GM18499 (cell line): ENCODE data around the gene MAP4K4.

Experiments used
- ATAC-seq: cut with Tn5 transposase; IDR thresholded peaks from one replicate; pipeline ENCODE4 v1.9.1; 2021; ENCODE audit warnings: moderate number of reproducible peaks; ENCODE audit not compliant: insufficient read depth, unreplicated experiment

MAP4K4 gene

GRCh38 chr2:101855776-101856175, 158.3 kb downstream of the MAP4K4 start:
- ATAC-seq = no peak

- no peak for ATAC-seq
Observed at GRCh38 chr2:101858246-101858645, 160.7 kb downstream of the MAP4K4 start.

- ATAC-seq = no peak
Observed at GRCh38 chr2:101858910-101859309, 161.4 kb downstream of the MAP4K4 start.

DNA sequence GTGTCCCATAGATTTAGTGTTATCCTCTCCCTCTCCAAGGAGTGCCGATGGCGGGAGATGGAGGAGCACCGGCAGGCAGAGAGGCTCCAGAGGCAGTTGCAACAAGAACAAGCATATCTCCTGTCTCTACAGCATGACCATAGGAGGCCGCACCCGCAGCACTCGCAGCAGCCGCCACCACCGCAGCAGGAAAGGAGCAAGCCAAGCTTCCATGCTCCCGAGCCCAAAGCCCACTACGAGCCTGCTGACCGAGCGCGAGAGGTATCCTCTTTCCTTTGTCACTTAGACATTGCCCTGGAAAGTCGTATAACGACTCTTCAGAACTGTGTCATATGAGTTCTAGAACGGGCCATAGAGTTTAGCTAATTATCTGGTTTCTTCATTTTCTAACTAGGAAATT, 162.1 kb downstream of the MAP4K4 start:
- no peak for ATAC-seq

GRCh38 chr2:101860157-101860556, 162.7 kb downstream of the MAP4K4 start:
- no peak for ATAC-seq

DNA sequence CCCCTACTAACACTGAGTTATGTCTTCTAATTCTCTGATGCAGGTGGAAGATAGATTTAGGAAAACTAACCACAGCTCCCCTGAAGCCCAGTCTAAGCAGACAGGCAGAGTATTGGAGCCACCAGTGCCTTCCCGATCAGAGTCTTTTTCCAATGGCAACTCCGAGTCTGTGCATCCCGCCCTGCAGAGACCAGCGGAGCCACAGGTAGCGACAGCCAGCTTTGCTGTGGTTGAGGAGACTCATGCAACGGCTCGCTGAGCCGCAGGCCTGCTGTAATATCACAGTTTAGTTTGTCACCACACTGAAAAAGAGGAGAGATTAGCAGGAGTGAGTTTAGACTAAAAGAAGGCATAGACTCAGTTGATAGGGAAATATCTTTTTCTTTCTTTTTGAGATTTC, 163.3 kb downstream of the MAP4K4 start:
- ATAC-seq = no peak

GRCh38 chr2:101861382-101861781, 163.9 kb downstream of the MAP4K4 start:
- ATAC-seq = no peak

DNA sequence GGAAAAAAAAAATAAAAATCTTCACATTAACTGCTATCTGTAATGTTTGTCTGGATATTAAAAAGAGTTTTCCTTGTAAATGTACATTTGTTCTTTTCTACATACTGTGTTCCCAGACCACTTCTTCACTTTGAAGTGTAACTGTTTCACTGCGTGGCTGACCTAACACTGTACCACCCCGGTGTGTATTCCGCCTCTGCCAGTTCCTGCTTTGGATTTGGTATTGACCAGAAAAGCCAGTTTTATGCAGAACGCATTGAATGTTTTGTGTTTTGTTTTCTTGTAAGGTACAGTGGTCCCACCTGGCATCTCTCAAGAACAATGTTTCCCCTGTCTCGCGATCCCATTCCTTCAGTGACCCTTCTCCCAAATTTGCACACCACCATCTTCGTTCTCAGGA, 166.0 kb downstream of the MAP4K4 start:
- ATAC-seq = no peak

GRCh38 chr2:101864426-101864825, 166.9 kb downstream of the MAP4K4 start:
- no peak for ATAC-seq

GRCh38 chr2:101868525-101868924, 171.0 kb downstream of the MAP4K4 start:
- no peak for ATAC-seq

DNA sequence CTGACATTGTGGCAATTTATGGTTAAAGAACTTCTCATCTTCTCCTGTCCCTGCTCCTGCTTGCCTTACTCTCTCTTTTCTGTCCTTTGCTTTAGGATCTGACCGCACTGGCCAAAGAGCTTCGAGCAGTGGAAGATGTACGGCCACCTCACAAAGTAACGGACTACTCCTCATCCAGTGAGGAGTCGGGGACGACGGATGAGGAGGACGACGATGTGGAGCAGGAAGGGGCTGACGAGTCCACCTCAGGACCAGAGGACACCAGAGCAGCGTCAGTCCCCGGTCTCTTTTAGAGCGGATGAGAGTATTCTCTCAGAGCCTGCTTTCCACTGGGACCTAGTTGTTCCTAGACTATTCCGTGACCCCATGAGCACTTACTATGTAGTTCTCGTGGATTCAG, 172.0 kb downstream of the MAP4K4 start:
- ATAC-seq = no peak

- ATAC-seq = no peak
Observed at GRCh38 chr2:101870444-101870843, 172.9 kb downstream of the MAP4K4 start.

DNA sequence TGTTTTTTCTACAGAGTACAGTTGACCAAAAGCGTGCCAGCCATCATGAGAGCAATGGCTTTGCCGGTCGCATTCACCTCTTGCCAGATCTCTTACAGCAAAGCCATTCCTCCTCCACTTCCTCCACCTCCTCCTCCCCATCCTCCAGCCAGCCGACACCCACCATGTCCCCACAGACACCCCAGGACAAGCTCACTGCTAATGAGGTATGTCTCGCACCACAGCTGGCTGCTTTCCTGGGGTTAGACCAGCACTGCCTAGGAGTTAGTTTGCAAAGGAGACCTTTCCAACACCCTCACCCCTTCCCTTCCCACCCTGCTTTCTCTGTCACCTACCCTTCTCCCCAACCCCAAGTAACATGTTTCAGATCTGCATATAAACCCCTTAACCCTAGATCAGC, 174.0 kb downstream of the MAP4K4 start:
- ATAC-seq = no peak

GRCh38 chr2:101872480-101872879, 175.0 kb downstream of the MAP4K4 start:
- ATAC-seq = no peak

DNA sequence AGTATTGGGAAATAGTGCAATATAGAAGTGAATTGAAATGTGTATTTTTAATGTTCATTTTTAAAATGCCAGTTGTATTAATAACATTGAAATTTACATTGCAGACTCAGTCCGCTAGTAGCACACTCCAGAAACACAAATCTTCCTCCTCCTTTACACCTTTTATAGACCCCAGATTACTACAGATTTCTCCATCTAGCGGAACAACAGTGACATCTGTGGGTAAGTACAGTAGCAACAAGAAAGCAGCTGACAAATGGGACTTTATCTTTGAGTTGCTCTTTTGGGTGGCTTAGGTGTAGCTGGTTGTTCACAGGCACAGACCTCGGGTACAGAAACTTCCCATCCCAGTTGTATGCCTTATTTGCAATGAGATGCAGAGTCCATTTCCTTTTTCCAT, 176.0 kb downstream of the MAP4K4 start:
- no peak for ATAC-seq

DNA sequence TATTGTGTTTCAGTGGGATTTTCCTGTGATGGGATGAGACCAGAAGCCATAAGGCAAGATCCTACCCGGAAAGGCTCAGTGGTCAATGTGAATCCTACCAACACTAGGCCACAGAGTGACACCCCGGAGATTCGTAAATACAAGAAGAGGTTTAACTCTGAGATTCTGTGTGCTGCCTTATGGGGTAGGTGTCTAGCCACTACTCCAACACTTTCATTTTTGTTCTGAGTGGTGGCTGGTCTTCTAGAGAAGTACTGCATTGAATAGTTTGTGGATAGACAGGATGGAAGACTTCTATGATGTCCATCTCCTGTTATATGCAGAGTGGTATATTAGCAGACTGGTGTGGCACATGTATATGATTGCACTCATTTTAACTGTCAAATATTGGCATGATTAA, 176.6 kb downstream of the MAP4K4 start:
- ATAC-seq = no peak

DNA sequence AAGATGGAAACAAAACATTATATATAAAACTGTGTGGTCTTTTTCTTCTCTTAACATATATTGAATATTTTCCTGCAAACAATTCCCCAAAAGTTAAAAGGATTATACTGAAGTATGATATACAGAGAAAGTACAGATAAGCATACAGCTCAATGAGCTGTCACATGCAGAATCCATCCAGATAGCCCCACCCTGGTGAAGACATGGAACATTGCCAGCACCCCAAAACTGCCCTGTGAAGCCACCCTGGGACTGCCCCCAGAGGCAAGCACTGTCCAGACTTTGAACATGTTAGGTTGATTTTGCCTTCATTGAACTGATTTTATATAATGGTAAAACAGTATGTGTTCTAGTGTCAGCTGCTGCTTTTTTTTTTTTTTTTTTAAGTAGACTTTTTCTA, 182.0 kb downstream of the MAP4K4 start:
- ATAC-seq = no peak

- no peak for ATAC-seq
Observed at GRCh38 chr2:101881131-101881530, 183.6 kb downstream of the MAP4K4 start.

GRCh38 chr2:101882769-101883307, 185.3 kb downstream of the MAP4K4 start:
- no peak for ATAC-seq

DNA sequence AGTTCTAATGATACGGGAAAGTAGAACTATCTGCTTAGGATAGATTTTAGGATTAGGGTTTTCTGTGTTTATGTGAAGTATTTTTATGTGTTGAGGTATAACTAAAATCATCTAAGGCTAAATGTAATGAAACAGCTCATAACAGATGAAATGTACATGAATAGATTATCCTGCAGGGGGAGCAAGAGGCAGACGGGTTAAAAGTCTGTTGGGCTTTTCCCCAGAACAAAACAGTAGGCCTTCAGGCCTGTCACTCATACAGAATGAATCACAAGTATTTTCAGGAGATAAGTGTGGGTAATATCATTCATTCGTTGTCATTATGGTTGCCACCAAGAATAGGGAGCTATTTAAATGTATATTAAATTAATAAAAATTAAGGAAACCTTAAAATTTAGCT, 186.4 kb downstream of the MAP4K4 start:
- no peak for ATAC-seq

- ATAC-seq = no peak
Observed at GRCh38 chr2:101884423-101884822, 186.9 kb downstream of the MAP4K4 start.

DNA sequence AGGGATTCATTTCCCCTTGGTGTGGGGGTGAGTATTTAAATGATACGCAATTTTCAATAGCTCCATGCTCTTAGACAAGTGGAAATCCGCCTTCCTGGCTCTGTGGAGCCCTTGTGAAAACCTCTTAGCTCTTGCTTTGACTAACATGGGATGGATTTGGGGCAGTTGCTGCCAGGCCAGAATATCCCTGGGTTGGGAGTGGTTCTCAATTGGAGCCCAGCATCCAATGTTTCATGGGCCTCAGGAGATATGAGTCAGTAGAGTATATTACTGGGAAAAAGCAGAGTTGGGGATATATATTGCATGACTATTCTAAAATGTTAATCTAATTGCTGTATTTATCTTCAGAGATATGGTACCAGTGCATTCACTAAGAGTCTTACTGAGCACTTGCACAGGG, 189.8 kb downstream of the MAP4K4 start:
- no peak for ATAC-seq
